Cortex of kidney (tissue), 1 donor: ENCODE measurements around the gene MIER2.

Experiments used
- DNase-seq: peaks from one replicate; lab custom pipeline; 2025; lab: John Stamatoyannopoulos, UW

Gene MIER2

GRCh38 chr19:330503-330902 lies 14.1 kb downstream of the MIER2 start:
- no peak for DNase-seq

GRCh38 chr19:329876-330275 lies 14.7 kb downstream of the MIER2 start:
- DNase-seq = no peak

GRCh38 chr19:328025-328505 lies 16.5 kb downstream of the MIER2 start:
- no peak for DNase-seq

GRCh38 chr19:327291-328024 lies 17.1 kb downstream of the MIER2 start:
- DNase-seq = no peak

- no peak for DNase-seq
These were observed 17.7 kb downstream of the MIER2 start for GRCh38 chr19:326871-327270.

- DNase-seq = no peak
These were observed 18.5 kb downstream of the MIER2 start for GRCh38 chr19:325937-326565.

GRCh38 chr19:325173-325936 lies 19.2 kb downstream of the MIER2 start:
- no peak for DNase-seq

GRCh38 chr19:324716-325115 lies 19.9 kb downstream of the MIER2 start:
- no peak for DNase-seq

GRCh38 chr19:322616-323015 lies 22.0 kb downstream of the MIER2 start:
- DNase-seq = no peak

- DNase-seq = no peak
These were observed 26.2 kb downstream of the MIER2 start for GRCh38 chr19:318509-318774.

- DNase-seq = no peak
These were observed 26.7 kb downstream of the MIER2 start for GRCh38 chr19:317710-318508.

- DNase-seq = no peak
These were observed 28.8 kb downstream of the MIER2 start for GRCh38 chr19:315811-316210.

- no peak for DNase-seq
These were observed 30.4 kb downstream of the MIER2 start for GRCh38 chr19:313988-314815.

- no peak for DNase-seq
These were observed 31.2 kb downstream of the MIER2 start for GRCh38 chr19:313169-313987.

GRCh38 chr19:311813-312261 lies 32.8 kb downstream of the MIER2 start:
- no peak for DNase-seq

GRCh38 chr19:310781-311496 lies 33.7 kb downstream of the MIER2 start:
- DNase-seq = no peak

GRCh38 chr19:310141-310651 lies 34.4 kb downstream of the MIER2 start:
- DNase-seq = no peak

GRCh38 chr19:309206-309565 lies 35.4 kb downstream of the MIER2 start:
- DNase-seq = no peak

GRCh38 chr19:308471-309205 lies 36.0 kb downstream of the MIER2 start:
- no peak for DNase-seq
